Neural progenitor cell (in vitro differentiated cells): ENCODE results near the gene IQSEC1. TPM values are rescaled to one million over a fixed set of nuclear protein-coding genes. Genes with fewer than 3 reads are reported as not detected.

ENCODE experiments used
- DNase-seq: peaks from one replicate; pipeline ENCODE4 v3.0.0-alpha.2; 2016; ENCODE audit warnings: low spot score
- H2AFZ ChIP-seq: fragments of 200-600 bp; sonication (generic); replicated peaks from 2 replicates; pipeline ENCODE4 v1.6.1; 2016; ENCODE audit warnings: antibody characterized with exemption
- H3F3A ChIP-seq: fragments of 200-600 bp; sonication (generic); 2 replicates; pipeline ENCODE4 v1.6.1; 2016; ENCODE audit warnings: antibody characterized with exemption, low read depth
- H3K27ac ChIP-seq: fragments of 200-600 bp; sonication (generic); 2 replicates; pipeline ENCODE4 v1.5.1; 2016; ENCODE audit warnings: mild to moderate bottlenecking
- H3K27me3 ChIP-seq: fragments of 200-600 bp; sonication (generic); 2 replicates; pipeline ENCODE4 v1.6.1; 2016; ENCODE audit warnings: mild to moderate bottlenecking, moderate library complexity
- H3K36me3 ChIP-seq: fragments of 200-600 bp; sonication (generic); 2 replicates; pipeline ENCODE4 v1.5.1; 2016
- H3K4me1 ChIP-seq: fragments of 200-600 bp; sonication (generic); 2 replicates; pipeline ENCODE4 v1.6.1; 2016; ENCODE audit warnings: mixed run types
- H3K4me2 ChIP-seq: fragments of 200-600 bp; sonication (generic); 2 replicates; pipeline ENCODE4 v1.6.1; 2016
- H3K4me3 ChIP-seq: fragments of 200-600 bp; sonication (generic); 2 replicates; pipeline ENCODE4 v1.5.1; 2016
- H3K79me2 ChIP-seq: fragments of 200-600 bp; sonication (generic); 2 replicates; pipeline ENCODE4 v1.6.1; 2016; ENCODE audit warnings: low read depth
- H3K9ac ChIP-seq: fragments of 200-600 bp; sonication (generic); 2 replicates; pipeline ENCODE4 v1.6.1; 2016
- H3K9me3 ChIP-seq: fragments of 200-600 bp; sonication (generic); 2 replicates; pipeline ENCODE4 v1.5.1; 2016; ENCODE audit warnings: low read depth
- H4K20me1 ChIP-seq: fragments of 200-600 bp; sonication (generic); 2 replicates; pipeline ENCODE4 v1.6.1; 2016; ENCODE audit warnings: low read depth
- H3K27ac Mint-ChIP-seq: 3 replicates; pipeline ENCODE4 v1.8.0; 2021; ENCODE audit warnings: mixed read lengths
- H3K27me3 Mint-ChIP-seq: 2 replicates; pipeline ENCODE4 v1.8.0; 2022; ENCODE audit warnings: low read depth, mild to moderate bottlenecking, inconsistent platforms, moderate library complexity, mixed read lengths; ENCODE audit not compliant: insufficient read depth
- H3K36me3 Mint-ChIP-seq: 3 replicates; pipeline ENCODE4 v1.8.0; 2021; ENCODE audit warnings: mixed read lengths
- H3K4me1 Mint-ChIP-seq: 3 replicates; pipeline ENCODE4 v1.8.0; 2021; ENCODE audit warnings: mixed read lengths
- H3K4me3 Mint-ChIP-seq: 3 replicates; pipeline ENCODE4 v1.8.0; 2021; ENCODE audit warnings: mild to moderate bottlenecking, moderate library complexity, mixed read lengths
- H3K9me3 Mint-ChIP-seq: 3 replicates; pipeline ENCODE4 v1.8.0; 2020; ENCODE audit warnings: mixed read lengths
- EZH2 ChIP-seq: fragments of 200-600 bp; sonication (generic); IDR thresholded peaks from 2 replicates; pipeline ENCODE4 v1.6.1; 2017; ENCODE audit warnings: antibody characterized with exemption, mild to moderate bottlenecking, moderate library complexity
- EZH2phosphoT487 ChIP-seq: fragments of 200-600 bp; sonication (generic); IDR thresholded peaks from 2 replicates; pipeline ENCODE4 v1.6.1; 2017; ENCODE audit warnings: antibody characterized with exemption
- total RNA-seq: library from RNA; depleted of rRNA; stranded (reverse); fragments of >200 nt; gene quantifications from 2 replicates; pipeline ENCODE4 v1.2.3, GENCODE V29; 2015; ENCODE audit warnings: low replicate concordance
- TF ChIP-seq, protein P1 (sequence below): fragments of 200-600 bp; sonication (generic); IDR thresholded peaks from 2 replicates; pipeline ENCODE4 v1.5.1; 2017; ENCODE audit warnings: antibody characterized with exemption, mild to moderate bottlenecking

The IQSEC1 gene
- total RNA-seq, 1 donor from 2014 or later, result 8.9 TPM

DNA sequence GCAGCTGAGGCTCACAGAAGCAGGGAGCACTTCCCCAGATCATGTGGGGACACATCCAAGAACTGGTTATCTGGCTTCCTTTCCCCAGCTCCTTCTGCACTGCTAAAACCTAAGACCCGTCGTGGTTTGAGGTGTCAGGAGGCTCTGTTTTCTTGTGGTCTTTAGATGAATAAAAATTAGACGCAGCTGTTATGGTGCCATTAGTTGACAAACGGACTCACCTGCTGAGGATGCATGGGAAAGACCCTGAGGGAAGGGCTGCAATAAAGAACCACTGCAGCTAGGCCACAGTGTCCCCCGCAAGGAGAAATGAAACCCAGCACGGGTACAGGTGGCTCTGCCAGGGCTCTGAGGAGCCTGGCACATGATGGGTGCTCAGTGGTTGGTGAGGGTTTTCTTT, 99.4 kb downstream of the IQSEC1 start:
- Mint-ChIP-seq H3K9me3 (no peaks in the 10 kb centered on the region), H3K4me1 (peaks cover 36% of the 10 kb centered on the region), H3K27ac (no peak overlapping the region), H3K36me3 (no peaks in the 10 kb centered on the region), H3K4me3 (no peak overlapping the region), H3K27me3 (peaks cover 6% of the 10 kb centered on the region)
- no peak for DNase-seq
- Histone ChIP-seq H3K9ac (no peak overlapping the region), H3K79me2 (no peaks in the 10 kb centered on the region), H3K27me3 (no peaks in the 10 kb centered on the region), H4K20me1 (peaks cover 14% of the 10 kb centered on the region), H3K4me1 (peaks cover 13% of the 10 kb centered on the region), H3K4me2 (no peak overlapping the region), H3K36me3 (no peaks in the 10 kb centered on the region), H2AFZ (no peak overlapping the region), H3F3A (peaks cover 12% of the 10 kb centered on the region), H3K9me3 (no peaks in the 10 kb centered on the region), H3K4me3 (no peak overlapping the region), H3K27ac (no peak overlapping the region)
- no peak for TF ChIP-seq EZH2phosphoT487
- no peak for TF ChIP-seq EZH2
- TF ChIP-seq, protein P1, sequence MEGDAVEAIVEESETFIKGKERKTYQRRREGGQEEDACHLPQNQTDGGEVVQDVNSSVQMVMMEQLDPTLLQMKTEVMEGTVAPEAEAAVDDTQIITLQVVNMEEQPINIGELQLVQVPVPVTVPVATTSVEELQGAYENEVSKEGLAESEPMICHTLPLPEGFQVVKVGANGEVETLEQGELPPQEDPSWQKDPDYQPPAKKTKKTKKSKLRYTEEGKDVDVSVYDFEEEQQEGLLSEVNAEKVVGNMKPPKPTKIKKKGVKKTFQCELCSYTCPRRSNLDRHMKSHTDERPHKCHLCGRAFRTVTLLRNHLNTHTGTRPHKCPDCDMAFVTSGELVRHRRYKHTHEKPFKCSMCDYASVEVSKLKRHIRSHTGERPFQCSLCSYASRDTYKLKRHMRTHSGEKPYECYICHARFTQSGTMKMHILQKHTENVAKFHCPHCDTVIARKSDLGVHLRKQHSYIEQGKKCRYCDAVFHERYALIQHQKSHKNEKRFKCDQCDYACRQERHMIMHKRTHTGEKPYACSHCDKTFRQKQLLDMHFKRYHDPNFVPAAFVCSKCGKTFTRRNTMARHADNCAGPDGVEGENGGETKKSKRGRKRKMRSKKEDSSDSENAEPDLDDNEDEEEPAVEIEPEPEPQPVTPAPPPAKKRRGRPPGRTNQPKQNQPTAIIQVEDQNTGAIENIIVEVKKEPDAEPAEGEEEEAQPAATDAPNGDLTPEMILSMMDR, result no peak

DNA sequence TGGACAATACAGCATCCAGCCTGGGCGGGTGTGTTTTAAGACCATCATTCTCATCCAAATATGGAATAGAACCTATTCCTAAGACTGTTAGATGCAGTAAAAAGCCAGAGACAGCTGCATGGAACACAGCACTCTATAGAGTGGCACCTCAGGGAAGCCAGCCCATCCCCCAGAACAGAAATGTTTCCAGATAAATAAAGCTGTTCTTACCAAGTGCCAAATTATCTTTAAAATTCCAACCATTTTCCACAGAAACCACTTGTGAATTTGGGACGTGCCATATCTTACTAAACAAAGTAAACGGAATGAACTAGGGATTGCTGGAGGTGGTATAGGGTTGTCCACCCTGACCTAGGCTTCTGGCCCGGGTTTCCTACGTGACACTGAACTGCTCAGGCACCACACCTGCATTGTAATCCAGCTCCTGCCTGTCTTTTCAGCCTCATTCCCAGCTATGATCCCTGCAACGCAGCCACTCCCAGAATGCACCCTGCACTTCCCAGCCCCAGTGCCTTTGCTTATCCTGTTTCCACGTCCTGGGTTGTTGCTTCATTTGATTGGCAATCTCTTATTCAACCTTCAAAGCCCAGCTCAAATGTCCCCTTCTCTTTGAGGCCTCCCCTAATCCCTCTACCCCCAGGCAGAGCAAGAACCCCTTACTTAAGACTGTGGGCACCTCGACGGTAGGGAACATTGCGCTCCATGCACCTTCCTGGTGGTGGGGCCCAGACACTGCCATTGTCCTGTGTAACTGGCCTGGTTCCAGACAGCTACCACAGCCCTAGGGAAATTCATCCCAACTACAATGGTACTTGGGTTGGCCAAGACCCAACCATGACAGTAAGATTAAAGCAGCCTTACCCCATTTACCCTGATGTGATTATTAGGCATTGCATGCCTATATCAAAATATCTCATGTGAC, 100.2 kb downstream of the IQSEC1 start:
- Histone ChIP-seq H3K27me3 (peaks cover 6% of the 10 kb centered on the region), H2AFZ (no peak overlapping the region), H3K27ac (no peak overlapping the region), H3K4me2 (no peak overlapping the region), H3K36me3 (no peaks in the 10 kb centered on the region), H3K79me2 (no peaks in the 10 kb centered on the region), H4K20me1 (peaks cover 10% of the 10 kb centered on the region), H3K9ac (no peak overlapping the region), H3K9me3 (no peaks in the 10 kb centered on the region), H3K4me3 (no peak overlapping the region), H3K4me1 (peaks cover 16% of the 10 kb centered on the region), H3F3A (peaks cover 12% of the 10 kb centered on the region)
- no peak for DNase-seq
- H3K4me3 Mint-ChIP-seq, result no peak overlapping the region
- H3K36me3 Mint-ChIP-seq, result no peaks in the 10 kb centered on the region
- no peak for TF ChIP-seq EZH2
- H3K27ac Mint-ChIP-seq, result no peak overlapping the region
- no peaks in the 10 kb centered on the region for H3K9me3 Mint-ChIP-seq
- H3K27me3 Mint-ChIP-seq, result peaks cover 8% of the 10 kb centered on the region
- H3K4me1 Mint-ChIP-seq, result peaks cover 38% of the 10 kb centered on the region

DNA sequence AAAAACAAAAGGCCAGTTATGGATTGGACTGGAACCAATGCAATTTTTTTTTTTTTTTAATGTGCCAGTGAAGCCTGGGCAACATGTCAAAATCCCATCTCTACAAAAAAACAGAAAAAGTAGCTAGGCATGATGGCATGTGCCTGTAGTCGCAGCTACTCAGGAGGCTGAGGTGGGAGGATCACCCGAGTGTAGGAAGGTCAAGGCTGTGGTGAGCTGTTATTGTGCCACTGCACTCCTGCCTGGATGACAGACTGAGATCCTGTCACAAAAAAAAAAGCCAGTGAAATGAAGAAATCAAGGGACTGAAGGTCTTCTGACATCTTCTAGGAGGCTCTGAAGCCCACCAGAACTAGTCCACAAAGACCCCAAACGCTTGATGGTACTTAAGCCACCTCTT, 101.2 kb downstream of the IQSEC1 start:
- Mint-ChIP-seq H3K27ac (no peak overlapping the region), H3K4me1 (peaks cover 33% of the 10 kb centered on the region)
- H3K27me3 ChIP-seq, result peaks cover 7% of the 10 kb centered on the region

More for the DNA sequence above, 101.2 kb downstream of the IQSEC1 start:
- Mint-ChIP-seq H3K4me3 (no peak overlapping the region), H3K27me3 (peaks cover 9% of the 10 kb centered on the region), H3K36me3 (no peaks in the 10 kb centered on the region), H3K9me3 (no peaks in the 10 kb centered on the region)
- H2AFZ ChIP-seq, result no peak overlapping the region
- H3K36me3 ChIP-seq, result no peaks in the 10 kb centered on the region
- DNase-seq, result no peak
- no peak overlapping the region for H3K9ac ChIP-seq
- peaks cover 2% of the 10 kb centered on the region for H3K79me2 ChIP-seq
- no peak overlapping the region for H3K27ac ChIP-seq
- H3K9me3 ChIP-seq, result no peaks in the 10 kb centered on the region
- peaks cover 12% of the 10 kb centered on the region for H4K20me1 ChIP-seq
- H3K4me1 ChIP-seq, result peaks cover 18% of the 10 kb centered on the region
- no peak overlapping the region for H3K4me2 ChIP-seq
- TF ChIP-seq, protein P1, result no peak
- no peak for TF ChIP-seq EZH2
- no peak for TF ChIP-seq EZH2phosphoT487
- peaks cover 10% of the 10 kb centered on the region for H3F3A ChIP-seq
- H3K4me3 ChIP-seq, result no peak overlapping the region
